BLaER1 (cell line): Measurements from ENCODE around the gene CPM.

Experiments
- H3K27ac ChIP-seq: shearing (Covaris generic); formaldehyde crosslinking; 2 replicates; pipeline ENCODE4 v1.8.1; 2022
- H3K27me3 ChIP-seq: shearing (Covaris generic); formaldehyde crosslinking; 2 replicates; pipeline ENCODE4 v1.8.1; 2022
- H3K36me3 ChIP-seq: shearing (Covaris generic); formaldehyde crosslinking; 2 replicates; pipeline ENCODE4 v1.8.1; 2022
- H3K4me1 ChIP-seq: shearing (Covaris generic); formaldehyde crosslinking; 2 replicates; pipeline ENCODE4 v1.8.1; 2022
- H3K4me2 ChIP-seq: shearing (Covaris generic); formaldehyde crosslinking; 2 replicates; pipeline ENCODE4 v1.8.1; 2022
- H3K4me3 ChIP-seq: shearing (Covaris generic); formaldehyde crosslinking; 2 replicates; pipeline ENCODE4 v1.8.1; 2022
- H3K9ac ChIP-seq: shearing (Covaris generic); formaldehyde crosslinking; 2 replicates; pipeline ENCODE4 v1.8.1; 2022
- H3K9me3 ChIP-seq: shearing (Covaris generic); formaldehyde crosslinking; 2 replicates; pipeline ENCODE4 v1.8.1; 2022
- H4K20me1 ChIP-seq: shearing (Covaris generic); formaldehyde crosslinking; 2 replicates; pipeline ENCODE4 v1.8.1; 2022
- Cebpa-rat ChIP-seq: shearing (Covaris generic); IDR thresholded peaks from 2 replicates; pipeline ENCODE4 v1.8.1; 2022

The CPM gene

DNA sequence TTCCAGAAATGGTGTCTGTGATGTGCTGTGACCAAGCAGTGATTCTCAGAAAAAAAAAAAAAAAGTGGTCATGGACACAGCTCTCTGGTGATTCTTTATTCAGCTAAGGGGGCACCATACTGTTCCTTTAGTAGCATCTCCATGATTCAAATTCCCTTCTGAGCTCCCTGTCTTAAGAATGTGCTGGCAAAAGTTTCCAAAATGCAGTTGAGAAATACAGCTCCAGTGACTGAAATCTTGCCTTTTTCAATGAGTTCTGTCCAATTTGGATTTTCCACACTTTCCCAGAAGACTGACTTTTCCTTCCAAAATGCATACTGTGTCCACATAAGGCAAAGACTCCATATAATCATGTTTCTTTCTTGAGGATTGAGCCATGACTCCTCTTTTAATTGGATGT lies 24.3 kb upstream of the CPM start:
- no peaks in the 10 kb centered on the region for H3K27me3 ChIP-seq
- no peak overlapping the region for H3K4me2 ChIP-seq
- peaks cover 19% of the 10 kb centered on the region for H3K4me1 ChIP-seq
- TF ChIP-seq Cebpa-rat = no peak
- H4K20me1 ChIP-seq = no peaks in the 10 kb centered on the region
- H3K36me3 ChIP-seq = no peaks in the 10 kb centered on the region
- H3K9ac ChIP-seq = no peak overlapping the region
- no peak overlapping the region for H3K27ac ChIP-seq
- peaks cover 32% of the 10 kb centered on the region for H3K9me3 ChIP-seq
- no peak overlapping the region for H3K4me3 ChIP-seq

DNA sequence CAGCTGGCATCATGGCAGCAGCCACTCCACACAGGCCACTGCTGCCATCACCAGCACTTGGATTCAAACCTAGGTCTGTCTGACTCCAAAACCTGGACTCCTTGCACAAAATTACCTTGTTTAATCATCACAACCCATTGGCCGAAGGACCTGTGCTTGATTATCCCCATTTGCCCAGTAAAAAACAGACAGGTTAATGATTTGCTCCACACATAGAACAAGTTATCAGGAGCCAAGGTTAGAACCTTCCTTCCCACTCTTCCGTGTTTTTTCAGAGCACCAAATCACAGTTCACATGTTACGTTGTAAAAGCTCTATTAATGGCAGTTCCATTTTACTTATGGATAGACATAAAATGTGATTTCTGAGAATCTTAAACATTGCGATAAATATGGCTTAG lies 23.5 kb upstream of the CPM start:
- TF ChIP-seq Cebpa-rat = no peak
- no peak overlapping the region for H3K9ac ChIP-seq
- H3K27ac ChIP-seq = no peak overlapping the region
- peaks cover 19% of the 10 kb centered on the region for H3K4me1 ChIP-seq
- H3K9me3 ChIP-seq = peaks cover 27% of the 10 kb centered on the region
- no peaks in the 10 kb centered on the region for H3K36me3 ChIP-seq
- no peaks in the 10 kb centered on the region for H3K27me3 ChIP-seq
- no peak overlapping the region for H3K4me3 ChIP-seq
- no peaks in the 10 kb centered on the region for H4K20me1 ChIP-seq
- no peak overlapping the region for H3K4me2 ChIP-seq

DNA sequence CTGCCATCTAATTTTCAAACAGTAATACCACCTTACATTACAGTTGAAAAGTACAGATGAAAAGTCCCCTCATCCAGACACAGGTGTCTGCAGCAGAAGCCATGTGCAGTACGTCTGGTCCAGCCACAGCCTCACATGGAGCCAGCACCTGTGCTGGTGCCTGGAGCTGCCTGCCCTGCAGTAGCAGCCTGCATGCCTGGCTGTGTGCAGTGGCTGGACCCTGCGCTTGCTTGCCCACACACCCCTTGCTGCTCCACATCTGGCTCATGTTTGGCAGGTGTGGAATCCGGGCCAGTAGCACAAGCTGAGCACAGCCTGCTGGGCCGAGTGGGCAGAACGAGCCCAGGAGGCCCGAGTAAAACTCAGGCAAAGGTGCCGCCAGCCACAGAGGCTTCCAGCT lies 21.8 kb upstream of the CPM start:
- H3K4me2 ChIP-seq = no peak overlapping the region
- peaks cover 18% of the 10 kb centered on the region for H3K4me1 ChIP-seq
- peaks cover 27% of the 10 kb centered on the region for H3K9me3 ChIP-seq
- no peaks in the 10 kb centered on the region for H4K20me1 ChIP-seq
- no peak overlapping the region for H3K4me3 ChIP-seq
- H3K36me3 ChIP-seq = no peaks in the 10 kb centered on the region
- H3K27ac ChIP-seq = no peak overlapping the region
- no peak overlapping the region for H3K9ac ChIP-seq
- no peaks in the 10 kb centered on the region for H3K27me3 ChIP-seq
- no peak for TF ChIP-seq Cebpa-rat

DNA sequence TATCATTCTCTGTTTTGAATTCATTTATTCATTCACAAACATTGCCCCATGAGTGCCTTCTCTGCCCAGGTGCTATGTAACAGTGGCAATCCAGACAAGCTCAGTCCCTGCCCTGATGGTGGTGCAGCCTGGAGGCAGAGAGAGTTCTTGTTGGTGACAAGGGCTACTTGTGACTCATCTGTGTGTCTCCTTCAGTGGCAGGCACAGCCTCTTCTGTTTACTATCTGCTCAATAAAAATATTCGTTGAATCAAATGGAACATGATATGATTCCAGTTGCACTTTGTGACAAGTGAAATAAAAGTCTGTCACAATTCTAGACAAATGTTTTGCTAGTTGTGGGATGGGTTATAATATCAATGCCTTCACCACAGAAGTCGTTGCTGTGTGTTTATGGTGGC lies 20.6 kb upstream of the CPM start:
- H3K27me3 ChIP-seq = no peaks in the 10 kb centered on the region
- peaks cover 27% of the 10 kb centered on the region for H3K9me3 ChIP-seq
- H3K9ac ChIP-seq = no peak overlapping the region
- H4K20me1 ChIP-seq = no peaks in the 10 kb centered on the region
- peaks cover 5% of the 10 kb centered on the region for H3K4me1 ChIP-seq
- H3K4me3 ChIP-seq = no peak overlapping the region
- no peak for TF ChIP-seq Cebpa-rat
- no peaks in the 10 kb centered on the region for H3K36me3 ChIP-seq
- H3K4me2 ChIP-seq = no peak overlapping the region
- H3K27ac ChIP-seq = no peak overlapping the region

DNA sequence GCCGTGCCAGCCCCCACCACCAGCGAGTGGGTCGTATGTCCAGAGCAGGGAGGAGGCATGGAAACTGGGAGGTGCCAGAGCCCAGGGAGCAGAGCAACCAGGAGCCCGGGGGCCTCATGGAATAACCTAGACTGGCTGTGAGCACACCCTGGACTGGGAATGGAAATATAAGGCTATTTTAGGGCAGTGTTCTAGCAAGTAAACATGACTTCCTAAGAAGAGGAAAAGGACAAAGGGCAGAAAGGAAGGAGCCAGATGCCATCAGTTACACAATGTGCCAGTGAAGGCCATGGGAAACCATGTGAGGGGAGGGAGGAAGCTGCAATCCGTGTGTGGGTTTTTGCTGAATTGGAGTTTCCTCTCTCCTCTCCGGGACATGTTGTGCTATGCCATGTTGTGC lies 18.7 kb upstream of the CPM start:
- no peaks in the 10 kb centered on the region for H3K27me3 ChIP-seq

DNA sequence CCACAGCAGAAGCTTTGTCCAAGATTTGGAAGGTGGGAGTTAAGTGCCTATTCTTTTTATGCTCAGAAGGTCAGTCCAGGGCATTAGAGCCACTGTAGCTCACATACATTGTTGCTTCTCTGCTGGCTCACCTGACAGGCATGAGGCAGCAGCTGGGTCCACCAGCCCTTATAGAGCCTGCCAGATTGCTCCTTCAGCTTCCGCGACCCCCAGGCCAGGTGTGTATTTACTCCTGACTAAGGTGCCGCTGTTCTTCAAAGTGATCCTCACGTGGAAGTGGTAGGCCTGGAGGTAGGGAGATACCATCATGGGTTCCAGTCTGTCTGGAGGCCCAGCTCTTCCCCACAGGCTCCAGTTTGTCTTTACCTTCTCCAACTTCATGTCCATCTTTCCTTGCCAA lies 17.5 kb upstream of the CPM start:
- Histone ChIP-seq H3K9me3 (peaks cover 8% of the 10 kb centered on the region), H3K36me3 (no peaks in the 10 kb centered on the region), H3K4me1 (no peaks in the 10 kb centered on the region), H3K4me2 (no peak overlapping the region), H3K27ac (no peak overlapping the region), H3K4me3 (no peak overlapping the region), H3K27me3 (no peaks in the 10 kb centered on the region), H3K9ac (no peak overlapping the region), H4K20me1 (no peaks in the 10 kb centered on the region)
- TF ChIP-seq Cebpa-rat = no peak

More for the DNA sequence above, 18.7 kb upstream of the CPM start:
- Histone ChIP-seq H3K9ac (no peak overlapping the region), H3K4me2 (no peak overlapping the region), H4K20me1 (no peaks in the 10 kb centered on the region), H3K4me1 (no peaks in the 10 kb centered on the region), H3K36me3 (no peaks in the 10 kb centered on the region), H3K9me3 (peaks cover 20% of the 10 kb centered on the region), H3K4me3 (no peak overlapping the region), H3K27ac (no peak overlapping the region)
- TF ChIP-seq Cebpa-rat = no peak

DNA sequence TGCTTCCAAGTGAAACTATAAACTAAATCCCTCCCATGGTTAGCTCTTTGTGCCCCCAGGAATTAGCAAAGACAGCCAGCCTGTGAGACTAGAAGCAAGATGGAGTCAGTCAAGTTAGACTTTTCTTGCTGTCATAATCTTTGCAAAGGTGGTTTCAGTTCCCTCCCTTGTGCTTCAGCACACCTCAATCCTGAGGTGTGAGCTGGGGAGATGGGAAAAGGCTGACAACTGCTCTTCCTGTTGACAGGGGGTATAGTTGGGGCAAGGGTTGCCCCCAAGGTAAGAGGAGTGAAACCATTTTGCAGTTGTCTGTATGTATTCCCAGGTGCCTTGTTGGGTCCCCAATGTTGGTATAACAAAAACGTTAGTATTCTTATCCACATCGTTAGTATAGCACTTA lies 12.3 kb upstream of the CPM start:
- no peaks in the 10 kb centered on the region for H3K36me3 ChIP-seq
- no peak overlapping the region for H3K27ac ChIP-seq
- H3K27me3 ChIP-seq = no peaks in the 10 kb centered on the region
- no peak overlapping the region for H3K4me3 ChIP-seq
- no peaks in the 10 kb centered on the region for H3K4me1 ChIP-seq
- H4K20me1 ChIP-seq = no peaks in the 10 kb centered on the region
- H3K4me2 ChIP-seq = no peak overlapping the region
- H3K9ac ChIP-seq = no peak overlapping the region
- no peaks in the 10 kb centered on the region for H3K9me3 ChIP-seq
- TF ChIP-seq Cebpa-rat = no peak

DNA sequence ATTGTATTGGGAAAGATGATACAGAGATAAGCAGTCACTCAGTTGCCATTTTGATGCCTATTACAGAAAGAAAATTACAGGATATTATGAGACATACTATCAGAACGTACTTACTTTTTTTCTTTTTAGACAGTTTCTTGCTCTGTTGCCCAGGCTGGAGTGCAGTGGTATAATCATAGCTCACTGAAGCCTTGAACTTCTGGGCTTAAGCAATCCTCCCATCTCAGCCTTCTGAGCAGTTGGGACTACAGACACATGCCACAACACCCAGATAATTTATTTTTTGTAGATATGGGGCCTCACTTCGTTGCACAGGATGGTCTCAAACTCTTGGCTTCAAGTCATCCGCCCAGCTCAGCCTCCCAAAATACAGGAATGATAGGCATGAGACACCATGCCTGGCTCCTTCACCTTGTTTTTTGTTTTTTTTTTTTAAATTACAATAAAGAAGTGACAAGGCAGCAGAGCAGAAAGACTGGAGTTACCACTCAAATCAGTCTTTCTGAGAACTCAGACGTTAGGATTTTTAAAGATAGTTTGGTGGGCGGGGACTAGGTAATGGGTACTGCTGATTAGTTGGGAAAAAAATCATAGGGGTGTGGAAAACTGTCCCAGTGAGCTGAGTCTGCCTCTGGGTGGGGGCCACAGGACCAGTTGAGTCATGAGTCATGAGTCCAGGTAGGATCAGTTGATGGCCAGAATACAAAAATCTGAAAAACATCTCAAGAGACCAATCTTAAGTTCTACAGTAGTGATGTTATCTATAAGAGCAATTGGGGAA lies 11.5 kb upstream of the CPM start:
- H3K4me1 ChIP-seq = no peaks in the 10 kb centered on the region
- TF ChIP-seq Cebpa-rat = no peak
- no peaks in the 10 kb centered on the region for H3K36me3 ChIP-seq
- H3K9ac ChIP-seq = no peak overlapping the region
- H4K20me1 ChIP-seq = no peaks in the 10 kb centered on the region
- H3K27ac ChIP-seq = no peak overlapping the region
- H3K4me2 ChIP-seq = no peak overlapping the region
- H3K9me3 ChIP-seq = no peaks in the 10 kb centered on the region
- no peaks in the 10 kb centered on the region for H3K27me3 ChIP-seq
- no peak overlapping the region for H3K4me3 ChIP-seq

DNA sequence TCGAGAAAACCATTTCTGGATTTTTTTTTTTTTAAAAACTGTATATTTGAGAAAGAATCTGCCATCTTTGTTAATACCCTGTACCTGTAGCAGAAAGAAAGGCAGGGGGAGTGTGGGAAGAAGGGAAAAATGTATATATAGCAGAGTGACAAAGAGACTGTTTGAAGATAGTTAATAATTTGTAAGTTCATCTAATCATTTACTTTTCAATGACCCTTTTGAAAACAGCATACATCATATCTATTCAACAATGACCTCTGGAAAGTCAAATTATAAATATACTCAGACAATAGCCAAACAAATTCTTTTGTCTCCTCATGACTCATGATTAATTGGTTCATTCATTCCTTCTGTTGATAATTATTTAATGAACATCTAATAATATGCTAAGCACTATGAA lies 10.9 kb upstream of the CPM start:
- no peak overlapping the region for H3K27ac ChIP-seq
- no peak overlapping the region for H3K4me3 ChIP-seq
- no peak overlapping the region for H3K4me2 ChIP-seq
- H3K4me1 ChIP-seq = no peaks in the 10 kb centered on the region
- no peaks in the 10 kb centered on the region for H3K9me3 ChIP-seq
- H3K36me3 ChIP-seq = no peaks in the 10 kb centered on the region
- H4K20me1 ChIP-seq = no peaks in the 10 kb centered on the region
- H3K27me3 ChIP-seq = no peaks in the 10 kb centered on the region
- TF ChIP-seq Cebpa-rat = no peak
- no peak overlapping the region for H3K9ac ChIP-seq

DNA sequence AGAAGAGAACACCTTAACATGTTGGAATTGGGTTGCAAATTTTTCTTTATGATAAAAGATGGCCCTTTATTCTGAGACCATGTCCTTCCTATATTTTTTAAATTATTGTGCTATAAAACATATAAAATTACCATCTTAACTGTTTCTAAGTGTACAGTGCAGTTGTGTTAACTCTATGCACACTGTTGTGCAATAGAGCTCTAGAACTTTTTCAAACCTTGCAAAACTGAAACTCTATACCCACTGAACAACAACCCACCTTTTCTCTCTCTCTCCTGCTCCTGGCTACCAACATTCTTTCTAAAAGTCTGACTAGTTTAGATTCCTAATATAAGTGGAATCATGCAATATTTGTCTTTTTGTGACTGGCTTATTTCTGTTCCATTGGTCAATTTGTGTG lies 7.8 kb upstream of the CPM start:
- no peak; the same call in 1 of the 2 replicates for TF ChIP-seq Cebpa-rat
- no peak overlapping the region for H3K4me3 ChIP-seq

DNA sequence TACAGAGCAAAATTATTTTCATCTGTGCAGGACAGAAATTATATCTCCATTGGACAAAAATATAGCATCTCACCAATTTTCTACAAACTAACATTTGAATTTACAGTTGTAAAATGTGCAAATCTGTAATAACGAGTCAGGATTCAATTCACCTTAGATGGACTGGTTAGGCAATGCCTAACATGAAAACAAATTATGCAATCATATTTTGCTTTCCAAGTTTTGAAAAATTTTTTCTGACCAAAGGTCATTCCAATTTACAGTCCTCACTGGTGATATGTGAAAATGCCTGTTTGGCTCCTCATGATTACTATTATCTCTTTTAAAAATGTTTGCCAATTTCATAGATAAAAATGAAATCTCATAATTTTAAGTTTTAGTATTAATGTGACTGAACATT lies 6.5 kb upstream of the CPM start:
- Histone ChIP-seq H3K27ac (no peak overlapping the region), H3K36me3 (no peaks in the 10 kb centered on the region), H3K27me3 (0 out of 2 replicates have a peak, but pooled peaks cover under 1% of the 10 kb centered on the region), H4K20me1 (no peaks in the 10 kb centered on the region), H3K4me2 (no peak overlapping the region), H3K4me1 (no peaks in the 10 kb centered on the region), H3K4me3 (no peak overlapping the region), H3K9me3 (peaks cover 2% of the 10 kb centered on the region; the same call in 1 of the 2 replicates), H3K9ac (no peak overlapping the region)
- no peak for TF ChIP-seq Cebpa-rat

More for the DNA sequence above, 7.8 kb upstream of the CPM start:
- no peaks in the 10 kb centered on the region for H3K4me1 ChIP-seq
- no peak overlapping the region for H3K27ac ChIP-seq
- H3K36me3 ChIP-seq = no peaks in the 10 kb centered on the region
- no peak overlapping the region for H3K4me2 ChIP-seq
- no peaks in the 10 kb centered on the region for H4K20me1 ChIP-seq
- H3K9me3 ChIP-seq = no peaks in the 10 kb centered on the region
- H3K27me3 ChIP-seq = no peaks in the 10 kb centered on the region
- H3K9ac ChIP-seq = no peak overlapping the region
